Anterior cingulate cortex (tissue), 58 donors: ENCODE results near the gene ZDHHC5.
"Not testable (repeated sequence)": the region's sequence is repeated elsewhere in the genome, so short reads cannot be mapped to it uniquely, and the experiment has no call there.

Source experiments
- DNase-seq, 58 donors: peaks; one replicate each; lab custom pipeline; 2025; lab: John Stamatoyannopoulos, UW

The ZDHHC5 gene

DNA sequence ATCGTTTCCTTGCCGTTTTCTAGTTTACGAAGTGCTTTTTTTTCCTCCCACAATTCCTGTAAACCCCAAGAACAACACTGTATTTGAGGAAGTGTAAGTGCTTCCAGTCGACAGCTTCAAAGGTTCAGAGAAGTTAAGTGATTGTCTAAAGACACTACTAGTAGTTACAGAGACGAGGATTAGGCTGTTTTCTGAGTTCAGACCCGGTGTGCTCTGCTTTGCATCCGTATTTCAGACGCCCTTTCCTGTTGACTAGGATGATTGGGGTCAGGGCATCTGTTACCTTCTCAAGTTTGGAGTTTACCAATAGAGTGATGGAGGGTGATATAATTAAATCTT lies 9.9 kb upstream of the ZDHHC5 start:
- DNase-seq: peak in 1 of 58 donors; percentile 4

DNA sequence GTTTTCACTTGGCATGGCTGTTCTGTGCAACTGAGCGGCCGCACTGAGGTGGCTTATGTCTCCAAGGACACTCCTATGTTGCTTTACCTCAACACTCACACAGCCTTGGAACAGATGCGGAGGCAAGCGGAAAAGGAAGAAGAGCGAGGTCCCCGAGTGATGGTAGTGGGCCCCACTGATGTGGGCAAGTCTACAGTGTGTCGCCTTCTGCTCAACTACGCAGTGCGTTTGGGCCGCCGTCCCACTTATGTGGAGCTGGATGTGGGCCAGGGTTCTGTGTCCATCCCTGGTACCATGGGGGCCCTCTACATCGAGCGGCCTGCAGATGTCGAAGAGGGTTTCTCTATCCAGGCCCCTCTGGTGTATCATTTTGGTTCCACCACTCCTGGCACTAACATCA lies 8.2 kb upstream of the ZDHHC5 start:
- no peak for DNase-seq

DNA sequence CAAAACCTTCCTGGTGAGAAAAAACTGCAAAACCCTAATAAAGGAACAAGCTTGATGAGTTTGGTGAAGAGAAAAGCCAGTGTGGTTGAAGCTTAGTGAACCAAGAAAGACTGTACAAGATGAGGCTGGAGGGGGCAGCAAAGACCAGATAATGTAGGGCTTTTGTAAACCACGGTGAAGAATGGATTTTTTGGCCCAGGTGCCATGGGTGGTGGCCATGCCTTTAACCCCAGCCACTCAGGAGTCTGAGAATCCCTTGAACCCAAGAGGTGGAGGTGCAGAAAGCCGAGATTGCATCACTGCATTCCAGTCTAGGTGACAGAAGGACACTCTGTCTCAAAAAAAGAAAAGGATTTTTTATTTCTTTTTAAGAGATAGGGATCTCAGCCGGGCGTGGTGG lies 5.0 kb upstream of the ZDHHC5 start:
- DNase-seq: no peak

DNA sequence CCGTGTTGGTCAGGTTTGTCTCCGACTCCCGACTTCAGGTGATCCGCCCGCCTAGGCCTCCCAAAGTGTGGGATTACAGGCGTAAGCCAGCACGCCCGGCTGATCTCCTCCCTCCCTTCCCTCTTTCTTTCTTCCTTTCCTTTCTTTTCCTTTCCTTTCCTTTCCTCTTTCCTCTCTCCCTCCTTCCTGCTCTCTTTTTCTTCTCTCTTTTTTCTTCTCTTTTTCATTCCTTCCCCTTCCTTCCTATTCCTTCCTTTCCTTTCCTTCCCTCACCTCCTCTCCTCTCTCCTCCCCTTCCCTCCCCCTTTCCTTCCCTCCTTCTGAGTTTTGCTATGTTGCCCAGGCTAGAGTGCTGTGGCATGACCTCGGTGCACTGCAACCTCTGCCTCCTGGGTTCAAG lies 3.9 kb upstream of the ZDHHC5 start:
- DNase-seq: no peak

DNA sequence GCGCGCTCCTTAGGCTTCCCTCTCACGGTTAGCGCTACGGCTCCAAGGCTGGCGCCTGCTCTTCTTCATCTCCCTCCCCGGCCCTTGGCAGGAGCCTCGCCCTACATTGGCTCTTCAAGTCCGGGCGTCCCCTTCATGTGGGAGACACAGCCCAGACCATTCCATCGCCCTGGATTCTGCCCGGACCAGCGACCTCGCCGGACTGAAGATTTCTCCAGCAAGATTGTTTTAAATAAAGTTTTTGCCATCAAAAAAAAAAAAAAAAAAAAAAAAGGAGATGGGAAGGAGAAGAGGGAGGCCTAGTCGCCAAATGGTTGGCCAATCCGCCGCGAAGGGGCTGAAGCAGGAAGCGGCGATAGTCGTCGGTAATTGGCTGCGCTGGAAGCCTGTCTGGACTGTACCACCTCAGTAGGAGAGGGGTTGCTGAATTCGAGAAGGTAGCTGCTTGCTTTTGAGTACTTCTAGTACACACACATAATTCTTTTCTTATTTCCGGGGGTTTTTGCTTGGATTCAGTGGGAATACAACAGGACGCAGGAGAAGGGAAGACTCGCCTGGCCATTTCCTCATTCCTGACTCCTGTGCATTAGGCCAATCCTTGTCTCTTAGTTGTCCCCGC lies 688 bp upstream of the ZDHHC5 start:
- DNase-seq: peak; percentile 88 to 100 (median 96)

DNA sequence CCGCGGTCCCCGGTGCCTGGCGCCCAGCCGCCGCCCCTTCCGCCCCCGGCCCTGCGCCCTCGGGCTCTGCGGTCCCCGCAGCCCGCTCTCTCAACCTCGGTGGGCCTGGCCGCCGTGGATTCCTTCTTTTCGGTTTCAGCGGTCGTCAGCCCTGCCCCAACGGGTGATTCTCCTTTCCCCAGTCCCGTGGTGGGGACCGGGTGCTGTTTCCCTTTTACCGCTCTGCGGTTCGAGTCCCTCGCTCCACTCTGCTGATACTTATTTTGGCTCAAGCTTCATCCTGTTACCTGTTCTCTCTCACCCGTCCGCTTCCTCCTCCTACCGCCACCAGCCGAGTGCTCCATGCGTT lies 494 bp downstream of the ZDHHC5 start:
- peak in 9 of 58 donors; percentile 11 to 66 (median 37) for DNase-seq

DNA sequence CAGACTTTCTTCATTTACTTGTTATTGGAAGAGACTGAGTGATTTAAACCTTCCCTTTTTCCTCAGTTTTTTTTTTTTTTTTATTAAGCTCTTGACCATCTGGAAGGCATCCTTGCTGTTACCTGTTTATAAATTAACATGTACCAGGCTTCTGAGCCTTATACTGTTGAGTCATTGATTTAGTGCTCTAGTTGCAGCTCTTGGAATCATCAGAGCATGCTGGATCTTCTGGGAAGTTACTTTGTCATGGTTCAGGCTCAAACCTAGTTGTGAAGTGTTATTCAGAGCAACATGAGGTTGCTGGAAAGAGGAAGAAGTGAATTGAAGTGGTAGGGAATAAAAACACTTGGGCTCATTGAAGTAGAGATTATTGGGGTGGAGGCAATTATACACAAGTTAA lies 6.3 kb downstream of the ZDHHC5 start:
- no peak for DNase-seq

DNA sequence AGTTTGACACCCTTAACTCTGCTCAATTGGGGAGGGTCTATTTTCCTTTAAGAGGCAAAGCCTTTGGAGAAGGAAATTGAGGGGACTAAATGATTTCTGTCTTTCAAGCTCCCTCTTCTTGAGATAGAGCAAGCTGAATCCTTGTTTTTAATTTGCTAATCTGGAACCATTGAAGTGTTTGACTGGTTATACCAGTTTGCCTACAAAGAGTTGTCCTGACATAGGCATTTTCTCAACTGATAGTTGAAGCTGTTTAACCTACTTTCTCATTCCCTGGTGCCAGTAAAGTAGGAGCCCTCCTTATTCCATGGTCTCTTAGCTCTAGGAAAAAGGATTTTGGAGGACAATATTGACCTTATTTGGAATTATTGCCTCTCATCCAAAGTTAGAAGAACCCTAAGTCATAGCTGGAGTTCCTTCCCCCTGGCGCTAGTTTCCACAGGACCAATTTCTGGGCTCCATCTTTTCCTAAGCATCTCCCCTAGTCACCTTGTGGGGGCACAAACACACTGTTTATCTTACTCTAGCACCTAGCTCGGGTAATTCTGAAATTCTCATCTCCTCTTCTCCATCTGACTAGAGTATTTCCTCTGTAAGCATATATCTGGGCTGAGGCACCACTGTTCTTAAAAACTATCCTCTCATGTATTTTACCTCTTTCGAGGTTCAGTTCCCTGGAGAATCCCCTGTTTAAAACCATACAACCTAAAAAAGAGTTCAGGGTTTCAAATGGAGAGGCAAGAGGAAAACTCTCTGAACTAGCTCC lies 7.4 kb downstream of the ZDHHC5 start:
- no peak for DNase-seq

DNA sequence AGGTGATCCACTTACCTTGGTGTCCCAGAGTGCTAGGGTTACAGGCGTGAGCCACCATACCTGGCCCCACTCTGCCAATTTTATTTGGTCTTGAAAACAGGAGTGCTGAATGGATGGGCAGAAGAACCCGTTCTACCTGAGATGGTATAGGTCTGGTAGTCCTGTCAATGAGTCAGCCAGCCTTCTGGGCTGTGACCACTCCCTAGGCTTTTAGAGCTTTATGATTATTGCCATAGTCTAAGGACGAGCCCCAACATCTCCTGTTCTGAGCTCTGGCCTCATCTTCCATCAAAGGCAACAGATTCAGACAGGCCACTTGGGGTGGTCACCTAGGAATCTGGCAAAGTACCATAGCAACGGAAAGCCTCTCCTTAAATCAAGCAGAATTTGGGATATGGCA lies 11.5 kb downstream of the ZDHHC5 start:
- DNase-seq: no peak

DNA sequence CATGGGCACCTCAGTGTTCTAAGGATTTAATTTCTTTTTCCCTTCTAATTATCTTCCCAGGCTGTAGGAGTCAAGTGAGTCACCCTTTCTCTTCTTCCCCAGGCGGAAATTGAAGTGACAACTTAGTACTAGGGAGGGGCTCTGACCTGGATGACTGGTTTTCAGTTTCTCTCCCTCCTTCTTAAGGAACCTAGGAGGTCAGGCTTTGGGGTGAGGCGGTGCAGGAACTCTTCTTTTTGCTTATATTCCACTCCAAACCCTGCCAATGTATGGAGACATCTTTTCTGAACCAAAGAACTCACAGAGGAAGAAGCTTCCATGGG lies 12.6 kb downstream of the ZDHHC5 start:
- DNase-seq: no peak

DNA sequence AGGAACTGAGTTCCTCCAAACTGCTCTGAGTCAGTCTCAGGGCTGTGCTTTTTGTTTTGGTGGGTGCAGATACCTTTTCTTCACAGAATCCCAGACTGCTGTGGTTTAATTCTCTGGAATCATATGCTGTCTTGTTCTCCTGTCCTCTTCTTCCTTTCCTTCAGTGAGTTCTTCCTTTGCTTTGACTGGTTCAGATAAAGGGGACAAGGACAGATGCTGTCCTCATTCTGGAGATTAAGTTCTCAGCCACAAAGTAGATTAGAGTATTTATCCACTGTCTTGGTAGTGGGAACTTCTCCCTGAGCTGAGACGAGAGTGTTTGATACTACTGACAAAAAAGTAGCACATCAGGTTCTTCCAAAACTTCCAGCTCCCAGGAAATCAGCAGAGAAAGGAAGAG lies 13.3 kb downstream of the ZDHHC5 start:
- DNase-seq: no peak

DNA sequence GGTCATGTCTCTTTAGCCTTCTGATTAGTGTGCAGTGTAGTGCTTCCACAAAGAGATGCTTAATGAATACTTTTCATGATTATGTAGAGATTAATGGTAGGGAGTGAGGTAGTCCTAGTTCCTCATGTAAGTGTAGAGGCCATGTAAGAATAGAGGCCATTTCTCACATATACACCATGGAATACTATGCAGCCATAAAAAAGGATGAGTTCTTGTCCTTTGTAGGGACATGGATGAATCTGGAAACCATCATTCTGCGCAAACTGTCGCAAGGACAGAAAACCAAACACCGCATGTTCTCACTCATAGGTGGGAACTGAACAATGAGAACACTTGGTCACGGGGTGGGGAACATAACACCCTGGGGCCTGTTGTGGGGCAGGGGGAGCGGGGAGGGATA lies 22.6 kb downstream of the ZDHHC5 start:
- DNase-seq: not testable (repeated sequence)

DNA sequence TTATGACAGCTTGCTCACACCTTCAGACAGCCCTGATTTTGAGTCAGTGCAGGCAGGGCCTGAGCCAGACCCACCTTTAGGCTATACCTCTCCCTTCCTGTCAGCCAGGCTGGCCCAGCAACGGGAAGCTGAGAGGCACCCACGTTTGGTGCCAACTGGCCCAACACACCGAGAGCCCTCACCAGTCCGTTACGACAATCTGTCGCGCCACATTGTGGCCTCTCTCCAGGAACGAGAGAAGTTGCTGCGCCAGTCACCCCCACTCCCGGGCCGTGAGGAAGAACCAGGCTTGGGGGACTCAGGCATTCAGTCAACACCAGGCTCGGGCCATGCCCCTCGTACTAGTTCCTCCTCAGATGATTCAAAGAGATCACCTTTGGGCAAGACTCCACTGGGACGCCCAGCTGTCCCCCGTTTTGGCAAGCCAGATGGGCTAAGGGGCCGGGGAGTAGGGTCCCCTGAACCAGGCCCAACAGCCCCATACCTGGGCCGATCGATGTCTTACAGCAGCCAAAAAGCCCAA lies 31.0 kb downstream of the ZDHHC5 start:
- DNase-seq: no peak

DNA sequence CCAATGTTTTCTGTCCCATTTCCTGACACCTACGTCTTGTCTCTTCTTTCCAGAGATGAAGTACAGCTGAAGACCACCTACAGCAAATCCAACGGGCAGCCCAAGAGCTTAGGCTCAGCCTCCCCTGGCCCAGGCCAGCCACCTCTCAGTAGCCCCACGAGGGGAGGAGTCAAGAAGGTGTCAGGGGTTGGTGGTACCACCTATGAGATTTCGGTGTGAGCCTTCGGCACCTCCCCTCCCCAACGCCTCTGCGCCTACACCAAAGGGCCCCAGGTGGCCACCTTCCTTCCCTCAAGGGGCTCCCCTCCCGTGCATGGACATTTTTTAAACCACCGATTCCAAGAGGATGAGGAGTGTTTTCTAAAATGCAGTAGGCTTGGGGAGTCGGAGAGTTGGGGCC lies 31.9 kb downstream of the ZDHHC5 start:
- DNase-seq: no peak

DNA sequence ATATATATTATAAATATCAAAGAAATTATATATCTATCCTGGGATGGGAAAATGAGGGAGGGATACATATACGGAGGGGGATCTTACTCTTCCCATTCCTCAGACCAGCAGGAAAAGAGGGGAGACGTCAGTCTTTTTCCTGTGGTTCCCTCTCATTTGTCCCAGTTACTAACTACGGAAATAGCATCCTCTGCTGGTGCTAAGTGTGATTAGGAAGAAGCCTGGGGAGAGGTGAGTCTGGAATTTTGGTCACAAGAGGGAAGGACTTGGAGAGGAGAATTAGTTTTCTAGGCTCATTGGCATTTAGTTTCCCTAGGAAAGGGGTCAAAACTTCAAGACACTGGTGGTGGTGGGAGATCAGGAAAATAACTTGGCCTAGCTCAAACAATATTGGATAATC lies 32.5 kb downstream of the ZDHHC5 start:
- no peak for DNase-seq

DNA sequence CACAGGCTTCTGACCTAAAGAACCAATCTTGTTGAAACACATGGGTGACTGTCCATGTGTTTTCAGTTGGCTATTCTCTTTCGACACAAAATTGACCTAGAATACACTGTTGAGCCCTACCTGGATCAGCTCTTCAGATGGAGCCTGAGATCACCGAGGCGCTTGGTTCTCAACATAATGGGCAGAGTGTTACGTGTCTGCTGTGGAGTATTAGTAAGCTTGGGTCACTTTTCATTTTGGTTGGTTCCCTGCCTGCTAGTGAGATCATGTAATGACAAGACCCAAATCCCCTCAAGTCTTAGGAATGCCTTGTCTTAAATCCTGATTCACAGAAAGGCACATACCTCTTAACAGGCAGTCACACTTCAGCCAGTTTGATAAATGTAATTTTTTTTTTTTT lies 35.4 kb downstream of the ZDHHC5 start:
- no peak for DNase-seq

DNA sequence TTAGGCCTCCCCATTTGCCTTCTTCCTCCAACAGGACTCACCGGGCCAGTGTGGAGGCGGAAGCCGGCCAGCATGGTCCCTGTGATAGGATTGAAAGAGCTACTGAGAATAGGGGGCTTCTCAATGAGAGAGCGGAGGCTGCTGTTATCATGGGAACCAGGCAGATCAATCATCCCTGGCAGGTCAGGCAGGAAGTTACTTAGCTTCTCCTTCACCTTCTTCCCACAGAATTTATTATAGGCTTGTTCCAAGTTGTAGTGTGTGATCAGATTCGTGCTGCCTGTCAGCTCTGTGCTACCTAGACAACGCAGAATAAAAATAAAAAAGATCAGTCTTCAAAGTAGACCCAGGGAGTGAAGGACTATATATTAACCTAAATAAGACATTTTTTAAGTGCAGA lies 37.0 kb downstream of the ZDHHC5 start:
- no peak for DNase-seq

DNA sequence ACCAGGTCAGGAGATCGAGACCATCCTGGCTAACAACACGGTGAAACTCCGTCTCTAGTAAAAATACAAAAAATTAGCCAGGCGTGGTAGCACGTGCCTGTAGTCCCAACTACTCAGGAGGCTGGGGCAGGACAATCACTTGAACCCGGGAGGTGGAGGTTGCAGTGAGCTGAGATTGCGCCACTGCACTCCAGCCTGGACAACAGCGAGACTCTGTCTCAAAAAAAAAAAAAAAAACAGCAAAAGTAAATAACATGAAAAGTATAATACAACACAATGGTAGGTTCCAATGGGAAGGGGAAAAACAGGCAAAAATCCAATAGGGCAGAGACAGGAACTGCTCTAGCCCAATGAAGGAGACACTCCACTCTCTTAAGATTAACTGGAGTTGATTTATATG lies 37.5 kb downstream of the ZDHHC5 start:
- DNase-seq: not testable (repeated sequence)

DNA sequence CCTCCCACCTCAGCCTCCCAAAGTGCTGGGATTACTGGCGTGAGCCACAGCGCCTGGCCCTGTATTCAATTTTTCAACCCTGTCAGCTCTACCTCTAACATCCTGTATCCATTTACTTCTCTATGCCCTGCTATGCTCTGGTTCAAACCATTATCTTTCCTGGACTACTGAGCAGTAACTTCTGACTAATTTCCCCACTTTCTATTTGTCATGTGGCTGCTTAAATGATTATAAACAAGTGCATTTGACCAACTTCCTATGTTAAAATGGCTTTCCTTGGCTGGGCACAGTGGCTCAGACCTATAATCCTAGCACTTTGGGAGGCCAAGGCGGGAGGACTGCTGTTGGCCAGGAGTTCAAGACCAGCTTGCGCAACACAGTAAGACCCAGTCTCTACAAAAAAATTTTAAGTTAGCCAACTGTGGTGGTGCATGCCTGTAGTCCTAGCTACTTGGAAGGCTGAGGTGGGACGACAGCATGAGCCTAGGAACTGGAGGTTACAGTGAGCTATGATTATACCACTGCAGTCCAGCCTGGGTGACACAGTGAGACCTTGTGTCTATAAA lies 42.0 kb downstream of the ZDHHC5 start:
- no peak for DNase-seq

DNA sequence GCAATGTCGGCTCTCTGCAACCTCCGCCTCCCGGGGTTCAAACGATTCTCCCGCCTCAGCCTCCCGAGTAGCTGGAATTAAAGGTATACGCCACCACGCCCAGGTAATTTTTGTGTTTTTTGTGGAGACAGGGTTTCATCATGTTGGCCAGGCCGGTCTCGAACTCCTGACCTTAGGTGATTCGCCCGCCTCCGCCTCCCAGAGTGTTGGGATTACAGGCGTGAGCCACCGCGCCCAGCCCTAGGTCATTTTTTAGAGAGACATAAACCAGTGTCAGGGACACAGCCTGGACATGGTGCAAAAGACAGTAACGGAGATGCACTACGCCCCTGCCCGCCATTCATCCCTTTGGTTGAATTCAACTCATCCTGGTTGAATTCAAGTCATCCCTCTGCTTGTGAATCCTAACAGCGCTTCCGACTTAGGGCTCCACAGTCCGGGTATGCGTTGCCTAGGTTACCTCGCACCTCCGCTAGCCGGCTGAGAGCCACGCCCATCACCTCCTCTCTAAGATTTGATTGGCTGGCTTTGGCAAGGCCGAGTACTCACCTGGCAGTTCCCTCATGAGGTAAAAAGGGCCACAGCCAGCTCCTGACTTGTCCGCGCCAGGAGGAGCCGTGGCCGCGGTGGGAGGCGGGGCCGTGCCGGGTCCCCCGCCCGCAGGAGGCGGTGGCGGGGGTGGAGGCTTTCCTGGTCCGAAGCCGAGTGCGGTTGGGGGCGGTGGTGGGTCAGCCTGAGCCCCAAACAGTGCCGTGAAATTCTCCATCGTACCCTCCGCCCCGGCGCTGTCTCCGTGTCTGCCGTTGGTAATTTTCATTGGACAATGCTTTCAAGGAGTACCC lies 43.7 kb downstream of the ZDHHC5 start, which contains the start of gene MED19:
MED19 (minus strand) TSS at position 802 of the 842 bp plus-strand sequence; CDS start at position 766, 36 bp downstream.
- DNase-seq: peak in 39 of 58 donors; percentile 44 to 93 (median 78)
